GM03348 (cell line): ENCODE results near the gene LGMN.

Experiments
- DNase-seq: peaks from one replicate; pipeline ENCODE4 v3.0.0; 2012; ENCODE audit warnings: low spot score

LGMN gene

DNA sequence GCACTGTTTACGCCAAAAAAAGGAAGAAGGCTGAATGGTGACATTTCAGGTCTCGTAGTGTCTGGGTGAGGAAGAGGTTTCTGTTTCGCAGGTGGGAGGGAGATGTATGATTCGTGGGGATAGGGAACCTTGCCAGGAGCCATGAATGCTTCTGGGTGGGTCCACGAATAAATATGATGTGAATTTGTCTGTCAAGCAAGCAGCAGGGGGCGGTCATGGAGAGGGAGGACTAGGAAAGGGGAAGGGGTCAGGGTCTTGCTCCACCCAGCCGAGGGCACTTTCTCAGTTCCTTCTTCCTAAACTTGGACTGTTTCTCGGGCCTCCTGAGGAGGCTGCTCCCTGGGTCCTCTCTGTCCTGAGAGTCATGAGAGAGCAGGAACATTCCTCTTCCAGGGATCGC is 72.5 kb downstream of the LGMN start:
- no peak for DNase-seq

DNA sequence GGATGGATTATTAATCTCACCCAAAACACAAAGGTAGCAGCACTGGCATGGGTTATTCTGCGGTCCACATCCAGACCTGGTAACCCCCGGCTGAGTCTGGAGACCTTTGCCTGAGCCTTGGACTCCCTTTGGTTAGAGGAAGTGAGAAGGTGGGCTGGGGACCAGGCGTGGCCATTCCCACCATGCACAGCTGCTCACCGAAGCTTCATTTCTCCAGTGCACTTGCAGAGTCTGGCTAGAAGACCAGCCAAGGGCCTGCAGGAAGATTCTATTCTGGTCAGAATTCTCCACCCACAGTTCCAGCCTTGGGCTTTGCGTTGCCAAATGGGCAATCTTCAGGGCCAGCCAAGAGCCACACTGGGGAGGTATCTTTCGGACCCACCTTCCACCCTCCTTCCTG is 73.0 kb downstream of the LGMN start:
- DNase-seq = no peak

DNA sequence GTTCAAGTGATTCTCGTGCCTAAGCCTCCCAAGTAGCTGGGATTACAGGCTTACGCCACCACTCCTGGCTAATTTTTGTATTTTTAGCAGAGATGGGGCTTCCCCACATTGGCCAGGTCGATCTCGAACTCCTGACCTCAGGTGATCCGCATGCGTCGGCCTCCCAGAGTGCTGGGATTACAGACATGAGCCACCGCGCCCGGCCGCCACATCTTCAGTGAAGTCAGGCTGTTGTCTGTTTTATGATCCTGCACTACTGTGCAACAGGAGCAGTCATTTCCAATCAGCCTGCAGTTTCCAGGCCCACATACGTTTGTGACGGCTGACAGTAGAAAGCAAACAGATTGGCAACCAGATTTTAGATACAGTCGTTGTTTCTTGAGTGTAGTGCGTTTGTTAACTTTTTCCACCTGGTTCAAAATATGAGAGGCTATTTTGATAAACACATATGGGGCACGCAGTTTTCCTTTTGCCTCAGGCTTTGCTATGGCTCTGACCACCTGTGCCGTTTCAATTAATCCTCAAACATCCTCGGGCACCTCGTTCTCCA is 74.8 kb downstream of the LGMN start:
- no peak for DNase-seq

DNA sequence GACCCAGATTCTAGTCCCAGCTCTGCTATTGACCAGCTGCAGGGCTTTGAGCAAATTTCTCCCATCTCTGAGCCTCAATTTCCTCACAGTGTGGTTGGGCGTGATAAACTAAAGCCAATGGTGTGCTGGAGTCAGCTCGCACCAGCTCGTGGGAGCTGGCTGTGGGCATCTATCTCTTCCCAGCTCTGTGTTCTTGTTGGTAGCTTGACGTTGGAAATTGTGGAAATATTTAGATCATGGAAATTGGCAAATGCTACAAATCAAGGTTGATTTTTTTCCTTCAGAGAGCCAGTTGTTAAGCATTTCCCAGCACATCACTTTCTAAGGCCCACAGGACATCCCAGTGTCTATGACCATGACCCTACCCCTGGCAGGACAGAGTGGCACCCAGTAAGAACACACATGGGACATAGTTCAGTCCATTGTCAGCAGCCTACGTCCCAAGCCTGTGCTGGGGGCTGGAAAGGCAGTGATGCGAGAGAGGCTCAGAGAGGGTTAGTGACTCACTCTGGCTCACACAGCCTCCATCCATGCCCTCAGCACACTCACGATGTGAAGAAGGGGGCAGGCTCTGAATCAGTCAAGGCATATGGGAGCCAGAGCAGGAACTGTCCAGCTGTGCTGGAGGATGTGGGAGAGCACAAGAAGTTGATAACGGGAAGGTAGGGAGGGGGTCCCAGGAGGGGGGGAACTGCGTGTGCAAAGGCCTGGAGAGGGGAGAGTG is 77.6 kb downstream of the LGMN start:
- peak; percentile 59 for DNase-seq

DNA sequence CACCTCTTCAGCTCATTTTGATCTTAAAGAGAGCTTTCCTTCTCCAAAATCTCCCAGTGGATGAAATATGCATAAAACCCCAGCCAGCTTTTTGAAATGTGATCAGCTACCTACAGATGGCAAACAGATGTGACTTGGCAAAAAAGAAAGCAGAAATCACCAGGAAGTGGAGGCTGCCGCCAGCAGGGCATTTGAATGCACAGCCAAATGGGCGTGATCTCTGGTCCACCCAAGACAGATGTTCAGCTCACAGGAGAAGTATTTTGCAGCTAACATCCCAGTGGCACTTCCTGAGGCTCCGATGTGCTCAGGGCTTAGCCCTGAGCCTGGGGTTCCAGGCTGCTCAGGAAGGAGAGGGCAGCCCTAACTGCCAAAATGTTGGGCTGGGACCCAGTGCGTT is 78.3 kb downstream of the LGMN start:
- peak; percentile 93 for DNase-seq

DNA sequence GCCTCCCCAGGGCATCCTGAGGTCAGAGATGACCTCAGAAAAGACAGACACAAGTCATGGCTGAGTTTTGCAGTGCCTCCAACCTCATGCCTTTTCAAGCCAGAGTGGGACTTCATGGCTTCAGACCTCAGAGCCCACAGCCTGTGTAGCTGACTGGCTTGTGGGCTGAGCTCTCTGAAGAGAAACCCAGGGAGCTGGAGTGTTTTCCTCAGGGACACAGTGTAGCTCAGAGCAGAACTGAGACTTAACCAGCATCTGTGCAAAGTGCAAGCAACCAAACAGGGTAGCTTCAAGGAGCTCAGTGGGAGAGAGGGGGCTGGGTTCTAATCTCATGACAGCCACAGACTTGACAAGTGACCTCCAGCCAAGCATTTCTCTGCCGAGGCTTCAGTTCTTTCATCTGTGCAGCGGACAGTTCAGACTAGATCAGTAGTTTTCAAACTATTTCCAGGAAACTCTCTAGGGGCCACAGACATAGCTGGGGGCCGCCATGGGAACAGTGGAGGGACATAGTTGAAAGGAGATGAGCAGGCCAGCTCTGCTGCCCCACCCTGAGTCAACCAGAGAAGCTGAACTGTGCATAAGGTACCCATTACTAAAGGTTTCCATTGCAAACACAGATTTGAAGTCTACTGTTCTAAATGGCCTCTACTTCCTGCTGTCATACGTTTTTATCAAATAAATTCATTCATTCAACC is 80.0 kb downstream of the LGMN start:
- DNase-seq = no peak

DNA sequence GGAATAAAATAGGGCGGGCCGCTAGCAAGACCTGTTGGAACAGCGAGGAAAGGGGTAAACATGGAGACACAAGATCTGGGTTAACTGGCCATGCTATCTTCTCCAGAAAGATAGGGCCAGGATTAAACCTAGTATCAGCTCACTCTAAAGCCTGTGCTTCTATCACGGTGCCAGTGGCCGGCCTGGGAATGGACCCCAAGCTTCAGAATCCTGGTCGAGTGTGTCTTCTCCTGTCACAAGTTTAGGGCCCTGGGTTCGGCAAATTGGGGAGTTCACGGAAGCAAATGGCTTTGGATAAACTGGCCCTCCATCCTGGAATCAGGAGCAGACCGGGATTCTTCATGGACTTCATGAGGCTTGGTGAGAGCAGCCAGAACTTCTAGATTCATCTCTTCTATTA is 82.2 kb downstream of the LGMN start:
- DNase-seq = no peak

DNA sequence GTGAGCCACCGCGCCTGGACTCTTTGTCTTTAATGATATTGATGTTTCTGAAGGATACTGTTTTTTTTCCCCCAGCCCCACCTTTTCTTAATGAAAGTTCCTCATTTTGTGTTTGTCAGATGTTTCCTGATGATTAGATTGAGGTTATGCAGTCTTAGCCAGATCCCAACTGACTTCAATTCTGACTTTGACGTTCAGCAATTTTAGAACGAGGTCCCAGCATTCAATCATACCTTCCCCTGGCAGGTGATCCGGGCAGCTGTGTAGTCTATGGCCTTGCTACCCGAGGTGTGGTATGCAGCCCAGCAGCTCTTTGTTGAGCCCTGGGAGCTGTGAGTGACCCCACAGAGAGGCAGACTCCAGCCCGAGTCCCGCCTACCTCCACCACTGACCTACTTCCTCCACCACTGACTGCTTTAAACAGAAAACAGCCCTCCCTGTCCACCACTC is 82.7 kb downstream of the LGMN start:
- no peak for DNase-seq

DNA sequence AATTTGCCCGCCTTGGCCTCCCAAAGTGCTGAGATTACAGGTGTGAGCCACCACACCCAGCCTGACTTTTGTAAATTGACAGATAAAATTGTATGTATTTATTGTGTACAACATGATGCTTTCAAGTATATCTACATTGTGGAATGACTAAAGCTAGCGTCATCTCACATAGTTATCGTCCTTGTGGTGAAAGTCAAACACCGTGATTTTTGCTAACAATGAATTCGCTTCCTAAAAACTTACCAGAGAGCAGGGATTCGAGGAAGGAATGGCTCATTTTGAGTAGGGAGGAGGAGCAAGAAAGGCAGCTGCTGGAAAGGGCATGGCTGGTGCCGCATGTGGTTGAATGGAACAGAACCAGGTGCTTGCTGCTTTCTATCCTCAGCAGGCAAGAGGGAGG is 85.4 kb downstream of the LGMN start:
- DNase-seq = no peak

DNA sequence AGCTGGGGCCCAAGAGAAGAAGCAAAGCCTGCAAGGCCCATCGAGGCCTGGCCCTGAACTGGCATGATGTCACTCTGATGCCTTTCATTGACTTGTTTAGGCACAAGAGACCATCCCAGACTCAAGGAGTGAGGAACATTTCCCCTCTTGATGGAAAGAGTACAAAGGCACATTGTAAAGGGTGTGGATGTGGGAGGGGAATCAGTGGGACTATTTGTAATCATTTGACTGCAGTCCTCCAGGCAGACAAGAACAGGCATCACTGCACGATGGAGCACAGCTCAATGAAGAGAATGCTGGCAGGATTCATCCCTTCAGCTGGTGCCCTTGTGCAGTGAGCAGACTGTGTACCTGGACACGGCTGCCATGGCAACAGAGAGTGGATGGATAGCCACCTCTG is 87.9 kb downstream of the LGMN start:
- DNase-seq = no peak

DNA sequence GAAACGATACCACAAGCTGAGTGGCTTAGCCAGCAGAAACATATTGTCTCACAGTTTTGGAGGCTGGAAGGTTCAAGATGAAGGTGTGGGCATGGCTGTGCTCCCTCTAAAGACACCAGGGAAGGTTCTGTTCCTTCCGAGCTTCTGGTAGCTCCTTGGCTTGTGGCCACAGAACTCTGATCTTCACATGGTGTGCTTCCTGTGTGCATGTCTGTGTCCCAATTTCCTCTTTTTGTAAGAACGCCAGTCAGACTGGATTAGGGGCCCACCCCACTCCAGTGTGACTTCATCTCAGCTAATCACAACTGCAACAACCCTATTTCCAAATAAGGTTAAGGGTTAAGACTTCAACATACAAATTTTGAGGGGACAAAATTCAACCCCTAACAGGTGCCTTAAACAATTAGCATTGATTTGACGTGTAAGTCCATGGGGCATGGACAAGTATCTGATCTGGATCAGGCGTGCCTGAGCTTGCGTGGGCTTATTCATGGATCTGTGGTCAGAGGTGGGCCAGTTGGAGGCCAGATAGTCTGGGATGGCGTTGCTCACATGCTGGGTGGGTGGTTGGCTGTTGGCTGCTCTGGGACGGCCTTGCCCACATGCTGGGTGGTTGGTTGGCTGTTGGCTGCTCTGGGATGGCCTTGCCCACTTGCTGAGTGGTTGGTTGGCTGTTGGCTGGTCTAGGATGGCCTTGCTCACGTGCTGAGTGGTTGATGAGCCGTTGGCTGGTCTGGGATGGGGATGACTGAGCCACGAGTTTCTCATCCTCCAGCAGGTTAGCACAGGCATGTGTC is 88.5 kb downstream of the LGMN start:
- no peak for DNase-seq

DNA sequence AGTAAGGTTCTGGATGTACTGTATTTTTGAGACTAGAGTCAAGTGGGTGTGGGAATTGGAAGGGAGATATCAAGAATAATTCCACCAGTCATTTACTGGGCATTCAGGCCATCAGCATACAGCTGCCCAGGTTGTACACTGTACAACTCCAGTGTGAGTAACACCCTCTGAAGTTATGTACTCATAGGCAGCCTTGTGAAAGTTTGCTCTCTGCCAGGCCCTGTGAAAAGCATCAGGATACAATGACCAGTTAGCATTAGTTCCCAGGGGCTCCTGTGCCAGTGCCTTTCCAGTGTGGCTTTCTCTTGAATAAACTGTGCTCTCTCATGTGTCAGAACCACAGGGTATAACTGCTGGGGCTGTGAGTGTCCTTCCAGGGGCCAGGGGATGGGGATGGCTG is 89.7 kb downstream of the LGMN start:
- DNase-seq = no peak

DNA sequence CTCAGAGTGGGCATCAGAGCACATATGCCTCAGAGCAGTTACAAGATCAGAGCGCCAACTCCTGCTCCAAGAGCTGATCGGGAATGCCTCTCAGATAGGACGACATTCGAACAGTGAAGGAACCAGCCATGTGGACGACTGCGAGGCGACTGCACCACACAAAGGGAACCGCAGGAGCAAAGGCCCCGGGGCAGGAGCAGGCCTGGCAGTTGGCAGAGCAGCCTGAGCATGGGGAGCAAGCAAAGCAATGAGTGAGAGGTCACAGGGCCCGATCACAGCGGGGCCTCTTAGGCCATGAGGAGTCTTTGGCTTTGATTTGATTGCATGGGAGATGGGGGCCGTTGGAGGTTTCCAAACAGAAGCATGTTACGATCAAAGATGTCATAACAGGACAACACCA is 90.3 kb downstream of the LGMN start:
- no peak for DNase-seq

DNA sequence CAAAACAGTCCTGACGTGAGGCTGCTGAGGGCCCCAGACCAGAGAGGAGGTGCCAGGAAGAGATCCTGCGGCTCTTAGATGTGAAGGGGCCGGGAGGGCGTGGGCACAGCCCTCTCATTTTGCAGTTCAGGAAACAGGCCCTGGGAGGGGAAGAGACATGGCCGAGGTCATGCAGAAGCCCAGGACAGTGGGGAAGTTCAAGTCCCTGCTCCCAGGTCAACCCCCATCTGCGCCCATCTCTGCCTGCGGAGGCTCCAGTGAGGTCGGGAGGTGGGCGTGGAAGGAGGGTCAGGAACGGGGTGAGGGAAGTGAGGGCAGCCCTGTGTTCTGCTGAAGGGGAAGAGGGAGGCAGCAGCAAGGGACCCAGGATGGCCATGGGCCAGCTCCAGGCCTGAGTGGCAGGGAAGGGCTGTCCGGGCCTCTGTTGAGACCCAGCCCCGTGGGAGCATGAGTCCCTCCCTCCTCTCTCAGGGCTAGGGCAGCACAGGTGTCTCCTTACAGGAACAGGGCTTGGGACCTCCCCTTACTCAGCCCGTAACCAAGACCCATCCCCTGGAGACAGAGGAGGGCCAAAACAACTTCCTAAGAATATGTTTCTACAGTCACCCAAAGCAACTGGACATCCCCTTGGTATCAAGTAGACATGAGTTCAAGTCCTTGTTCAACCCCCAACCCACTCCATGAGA is 90.8 kb downstream of the LGMN start:
- no peak for DNase-seq

DNA sequence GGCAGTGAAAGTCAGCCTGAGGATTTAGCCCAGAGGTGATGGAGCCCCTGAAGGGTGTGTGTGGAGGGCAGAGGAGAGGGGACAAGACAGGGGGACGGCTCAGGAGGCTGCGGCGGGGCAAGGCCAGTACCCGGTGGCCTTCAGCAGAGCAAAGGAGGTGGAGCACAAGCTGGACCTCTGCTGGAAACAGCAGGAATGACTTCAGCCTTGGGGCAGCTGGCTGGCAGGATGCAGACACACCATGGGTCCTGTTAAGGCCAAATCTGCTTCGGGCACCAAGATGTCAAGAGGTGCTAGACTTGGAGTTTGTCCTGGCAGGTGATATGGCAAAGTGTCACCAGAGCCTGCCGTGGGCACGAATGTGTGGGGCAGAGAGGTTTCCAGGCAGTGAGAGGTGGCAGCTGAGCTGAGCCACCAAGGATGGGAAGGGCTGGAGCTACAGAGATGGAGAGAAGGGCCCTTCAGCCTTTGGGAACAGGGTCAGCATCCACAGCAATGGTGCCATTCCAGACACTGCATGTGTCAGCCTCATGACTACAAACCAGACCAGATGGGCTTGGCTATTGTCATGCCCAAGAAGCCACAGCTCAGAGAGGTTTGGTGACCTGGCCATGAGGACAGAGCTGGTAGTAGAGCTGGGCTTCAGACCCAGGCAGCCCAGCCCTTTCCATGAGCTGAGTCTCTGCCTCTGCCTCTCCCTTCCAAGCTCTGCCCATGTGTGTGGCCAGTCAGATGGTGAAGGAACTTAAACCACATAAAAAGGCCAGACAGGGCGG is 91.9 kb downstream of the LGMN start:
- DNase-seq = no peak

DNA sequence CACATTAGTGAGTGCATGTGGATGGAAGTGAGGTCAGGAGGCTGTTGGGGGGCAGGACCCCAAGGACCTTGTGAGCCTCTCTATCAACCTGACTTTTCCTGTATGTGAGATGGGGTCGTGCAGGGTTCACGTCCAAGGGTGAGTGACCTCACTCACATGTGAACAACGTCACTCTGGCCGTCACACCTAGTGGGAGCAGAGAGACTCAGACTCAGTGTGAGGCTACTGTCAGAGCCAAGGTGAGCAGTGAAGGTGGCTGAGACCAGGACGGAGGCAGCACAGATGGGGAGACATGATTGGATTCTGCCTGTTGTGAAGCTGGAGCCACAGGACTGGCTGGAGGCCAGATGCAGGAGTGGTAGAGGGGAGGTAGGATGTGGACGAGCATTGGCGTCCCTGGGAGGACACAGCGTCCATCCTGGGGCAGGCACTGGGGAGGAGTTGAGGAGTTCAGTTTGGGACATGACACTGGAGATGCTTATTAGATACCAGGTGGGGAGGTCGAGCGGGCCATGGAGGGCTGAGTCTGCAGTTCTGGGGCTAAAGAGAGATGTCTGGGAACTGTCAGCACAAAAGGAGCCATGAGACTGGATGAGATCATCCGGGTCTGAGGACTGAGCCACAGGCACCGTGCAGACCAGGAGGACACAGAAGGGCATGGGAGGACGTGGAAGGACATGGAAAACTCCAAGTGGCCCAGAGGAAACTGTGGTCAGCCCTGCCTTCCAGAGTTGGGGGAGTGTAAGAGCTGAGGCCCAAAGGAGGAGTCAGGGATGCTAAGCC is 92.8 kb downstream of the LGMN start:
- DNase-seq = no peak

DNA sequence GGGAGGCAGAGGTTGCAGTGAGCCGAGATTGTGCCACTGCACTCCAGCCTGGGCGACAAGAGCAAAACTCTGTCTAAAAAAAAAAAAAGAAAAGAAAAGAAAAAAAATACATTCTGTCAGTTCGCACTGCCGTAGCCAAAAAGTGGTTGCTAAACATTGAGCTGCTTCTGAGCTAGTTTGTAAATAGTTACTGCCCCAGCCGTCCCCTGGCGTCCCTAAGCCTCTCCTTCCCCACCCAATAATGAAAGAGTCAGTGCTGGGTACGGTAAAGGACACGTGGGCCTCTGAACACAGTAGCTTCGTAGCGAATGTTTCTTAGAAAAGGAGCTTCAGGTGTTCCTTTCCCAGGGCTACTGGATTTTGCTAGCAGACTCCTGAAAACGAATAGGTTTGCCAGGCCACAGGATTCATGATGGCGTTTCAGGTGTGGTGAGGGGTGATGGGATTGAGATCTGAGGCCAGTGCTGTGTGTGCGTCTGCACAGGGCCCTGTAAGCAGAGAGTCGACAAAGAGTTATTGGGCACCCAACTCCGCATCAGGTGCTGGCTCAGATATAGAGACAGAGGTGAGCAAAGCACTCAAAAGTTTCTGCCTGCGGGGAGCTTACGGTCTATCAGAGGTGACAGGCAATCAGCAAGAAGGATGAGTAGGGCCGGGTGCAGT is 94.1 kb downstream of the LGMN start:
- DNase-seq = no peak
